Endothelial cell of umbilical vein (primary cell): ENCODE data around the gene MEF2C. TPM values are rescaled to one million over a fixed set of nuclear protein-coding genes. Genes with fewer than 3 reads are reported as not detected.

Source experiments
- BruUV-seq: library from RNA; stranded (reverse); fragments of 400-500 nt; replicated peaks from 2 replicates; lab custom pipeline; 2021; lab: Mats Ljungman, UMichigan
- CTCF ChIA-PET: fragments of 300-600, 350-600 bp; sonication (Branson Sonifier 250); formaldehyde crosslinking; loops from one replicate; lab custom pipeline; 2021; ENCODE audit warnings: antibody characterized with exemption, inconsistent platforms; lab: Charles Lee
- POLR2A ChIA-PET: fragments of 300-600, 350-600 bp; sonication (Branson Sonifier 250); formaldehyde crosslinking; loops from one replicate; lab custom pipeline; 2021; ENCODE audit warnings: antibody characterized with exemption, inconsistent platforms; lab: Charles Lee
- DNase-seq: peaks from one replicate; pipeline ENCODE4 v3.0.0-alpha.2; 2011; ENCODE audit warnings: low read depth, low spot score
- FAIRE-seq: peaks from 2 replicates; lab custom pipeline; 2011; peaks lifted over from hg19 to GRCh38; lab: Jason Lieb, UNC
- H2AFZ ChIP-seq: 2 replicates; pipeline ENCODE4 v1.6.0; 2012; ENCODE audit warnings: low read depth, low read length, control low read depth, inconsistent platforms
- H3K27ac ChIP-seq: 2 replicates; pipeline ENCODE4 v1.5.1; 2011; ENCODE audit warnings: low read depth, mild to moderate bottlenecking, control low read depth, low read length, moderate library complexity; ENCODE audit not compliant: insufficient read depth
- H3K27me3 ChIP-seq, 2 experiments: 2 replicates each; pipeline versions ENCODE4 v1.6.0 to v1.6.1; 2011; ENCODE audit warnings: low read length in 2 of 2, mixed read lengths in 1 of 2; ENCODE audit not compliant: control insufficient read depth in 2 of 2, insufficient read depth in 2 of 2
- H3K36me3 ChIP-seq, 2 experiments: 2 replicates in 1 of 2; 3 replicates in 1 of 2; pipeline ENCODE4 v1.5.1; 2011; ENCODE audit warnings: low read length in 2 of 2, mild to moderate bottlenecking in 1 of 2, moderate library complexity in 1 of 2; ENCODE audit not compliant: control insufficient read depth in 2 of 2, insufficient read depth in 2 of 2; ENCODE audit errors: extremely low read depth in 1 of 2
- H3K4me1 ChIP-seq: 3 replicates; pipeline ENCODE4 v1.5.1; 2011; ENCODE audit warnings: mild to moderate bottlenecking, low read length; ENCODE audit not compliant: control insufficient read depth, insufficient read depth; ENCODE audit errors: extremely low read depth
- H3K4me2 ChIP-seq: 2 replicates; pipeline ENCODE4 v1.6.1; 2011; ENCODE audit warnings: low read length, control low read depth, mixed read lengths; ENCODE audit not compliant: insufficient read depth
- H3K4me3 ChIP-seq, 3 experiments: fragments of 200-600 bp in 1 of 3; sonication (generic), shearing (Covaris generic) in 1 of 3; replicated peaks in 1 of 3; 2 replicates each; pipeline ENCODE4 v1.5.1; 2011 to 2016; ENCODE audit warnings: control low read depth in 3 of 3, low read length in 3 of 3, mild to moderate bottlenecking in 2 of 3, inconsistent platforms in 1 of 3, low read depth in 1 of 3, moderate library complexity in 1 of 3; ENCODE audit not compliant: insufficient read depth in 1 of 3
- H3K79me2 ChIP-seq: 2 replicates; pipeline ENCODE4 v1.6.0; 2012; ENCODE audit warnings: low read length, inconsistent platforms; ENCODE audit not compliant: control insufficient read depth, insufficient read depth
- H3K9ac ChIP-seq: replicated peaks from 2 replicates; pipeline ENCODE3; 2011; ENCODE audit warnings: low read length, control low read depth; ENCODE audit not compliant: insufficient read depth; ENCODE audit errors: extremely low read depth
- H3K9me1 ChIP-seq: replicated peaks from 3 replicates; pipeline ENCODE4 v1.6.0; 2011; ENCODE audit warnings: mild to moderate bottlenecking, low read length; ENCODE audit not compliant: control insufficient read depth, insufficient read depth; ENCODE audit errors: extremely low read depth
- H3K9me3 ChIP-seq: replicated peaks from 2 replicates; pipeline ENCODE4 v1.5.1; 2012; ENCODE audit warnings: low read length, inconsistent platforms; ENCODE audit not compliant: control insufficient read depth, insufficient read depth
- H4K20me1 ChIP-seq: replicated peaks from 2 replicates; pipeline ENCODE3; 2011; ENCODE audit warnings: mild to moderate bottlenecking, low read length; ENCODE audit not compliant: control insufficient read depth, insufficient read depth; ENCODE audit errors: extremely low read depth
- EZH2 ChIP-seq: IDR thresholded peaks from 2 replicates; pipeline ENCODE4 v1.6.1; 2012; ENCODE audit warnings: borderline replicate concordance, low read depth, mild to moderate bottlenecking, moderate library complexity, low read length, inconsistent platforms; ENCODE audit not compliant: severe bottlenecking
- FOS ChIP-seq: IDR thresholded peaks from 2 replicates; pipeline ENCODE4 v1.6.1; 2011; ENCODE audit warnings: mild to moderate bottlenecking, low read length, moderate library complexity, borderline replicate concordance; ENCODE audit not compliant: insufficient read depth
- GATA2 ChIP-seq: IDR thresholded peaks from 2 replicates; pipeline ENCODE4 v1.7.0; 2011; ENCODE audit warnings: low read depth, mild to moderate bottlenecking, moderate library complexity, mixed read lengths, low read length; ENCODE audit not compliant: insufficient read length, insufficient read depth
- JUN ChIP-seq: IDR thresholded peaks from 2 replicates; pipeline ENCODE4 v1.6.1; 2011; ENCODE audit warnings: borderline replicate concordance, low read depth; ENCODE audit not compliant: insufficient read length, insufficient read depth
- MYC ChIP-seq: IDR thresholded peaks from one replicate; pipeline ENCODE4 v1.6.1; 2011; ENCODE audit warnings: mild to moderate bottlenecking, low read depth, low read length
- POLR2A ChIP-seq: IDR thresholded peaks from 2 replicates; pipeline ENCODE4 v1.6.1; 2012; ENCODE audit warnings: low read depth, mild to moderate bottlenecking, control low read depth, low read length
- POLR2AphosphoS5 ChIP-seq: IDR thresholded peaks from 2 replicates; pipeline ENCODE4 v1.6.1; 2012; ENCODE audit warnings: low read depth, mild to moderate bottlenecking, control low read depth, low read length, moderate library complexity; ENCODE audit not compliant: insufficient read depth
- dilution Hi-C: fragments of 300-500 bp; cut with MboI; formaldehyde crosslinking; loops from one replicate; pipeline ENCODE4 v1.15.0; 2019; ENCODE audit warnings: low sequenced_read_pairs; ENCODE audit not compliant: extremely low pct_ligation_motif_present
- intact Hi-C: fragments of 100-400 bp; cut with micrococcal nuclease; formaldehyde crosslinking; loops from one replicate; pipeline ENCODE4 v1.10.0; 2022
- polyA plus RNA-seq, 4 experiments: library from polyadenylated mRNA; depleted of rRNA in 3 of 4; stranded (reverse) in 3 of 4; unstranded in 1 of 4; fragments of >200 nt; gene quantifications; 2 replicates each; pipeline versions ENCODE4 v1.2.1 to v1.2.3, GENCODE V29; 2011 to 2012; ENCODE audit warnings: missing spikeins in 1 of 4
- total RNA-seq: library from RNA; stranded (reverse); gene quantifications from 2 replicates; pipeline ENCODE4 v1.2.3, GENCODE V29; 2021
- TF ChIP-seq, protein P1 (sequence below): IDR thresholded peaks from 2 replicates; pipeline ENCODE4 v1.6.1; 2011; ENCODE audit not compliant: insufficient read depth, insufficient read length
- TF ChIP-seq, protein P2 (sequence below), 2 donors: IDR thresholded peaks; 1 replicate in 1 of 2; 2 replicates in 1 of 2; pipeline ENCODE4 v1.5.1; 2011; ENCODE audit warnings: low read length in 2 of 2, mild to moderate bottlenecking in 2 of 2, moderate library complexity in 2 of 2, control low read depth in 1 of 2, inconsistent platforms in 1 of 2, low read depth in 1 of 2; ENCODE audit not compliant: insufficient read depth in 1 of 2; ENCODE audit errors: extremely low read depth in 1 of 2

MEF2C gene
- total and polyA plus RNA-seq, 2 donors (not counting 3 experiments of a cell fraction or from before 2014, with no cell fraction given) = 21.2 to 67.7 TPM

DNA sequence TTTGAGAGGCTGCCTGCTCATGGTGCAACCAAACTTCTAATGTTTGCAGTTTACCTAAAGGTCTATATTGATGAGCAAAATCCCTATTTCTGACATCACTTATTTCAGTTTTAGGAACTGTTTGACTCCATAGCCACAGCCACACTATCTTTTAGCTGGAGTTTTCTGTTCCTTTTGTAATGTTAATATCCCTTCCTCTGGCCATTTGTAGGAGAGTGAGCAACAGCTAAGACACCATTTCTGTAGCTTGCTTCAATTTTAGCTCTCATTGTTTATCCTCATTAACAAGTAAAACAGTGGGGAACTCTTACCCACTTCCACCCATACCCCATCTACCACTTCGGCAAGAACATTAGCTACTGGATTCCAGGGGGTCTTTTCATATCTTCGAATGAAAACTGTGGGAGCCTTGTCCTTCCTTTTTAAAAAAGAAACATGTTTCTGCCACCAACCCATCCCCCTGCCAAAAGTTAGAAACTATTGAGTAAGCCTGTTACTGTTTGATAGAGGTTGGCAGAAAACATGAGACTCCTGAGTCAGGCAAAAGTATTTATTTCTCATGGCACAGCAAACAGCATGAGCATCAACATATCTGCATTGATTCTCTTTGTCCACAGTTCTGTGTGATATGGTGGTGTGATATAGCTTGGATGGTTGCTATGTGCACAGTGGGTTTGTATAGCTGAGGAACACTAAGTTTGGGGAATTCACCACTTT is 174.1 kb downstream of the MEF2C start:
- Histone ChIP-seq H3K9ac (no peak overlapping the region), H3K9me1 (no peaks in the 10 kb centered on the region), H3K36me3 (no peaks in the 10 kb centered on the region), H2AFZ (no peak overlapping the region), H3K4me2 (no peak overlapping the region), H3K9me3 (no peaks in the 10 kb centered on the region), H3K4me1 (no peaks in the 10 kb centered on the region), H3K27ac (no peak overlapping the region), H3K4me3 (no peak overlapping the region), H4K20me1 (no peaks in the 10 kb centered on the region), H3K27me3 (peaks cover 10% of the 10 kb centered on the region in 2 experiments), H3K79me2 (no peaks in the 10 kb centered on the region)
- ChIA-PET CTCF (interaction anchor here (1.0 to 4.4 kb wide), 5 partner anchors 12 to 928 kb away, joined by 3 to 15 read pairs (median 5); no protein-coding TSS in a partner anchor), POLR2A (no interaction called here)
- FAIRE-seq (no peak), DNase-seq (no peak)
- TF ChIP-seq FOS (no peak), EZH2 (no peak), MYC (no peak), POLR2AphosphoS5 (no peak), GATA2 (no peak), JUN (no peak), POLR2A (no peak)
- TF ChIP-seq, protein P1, sequence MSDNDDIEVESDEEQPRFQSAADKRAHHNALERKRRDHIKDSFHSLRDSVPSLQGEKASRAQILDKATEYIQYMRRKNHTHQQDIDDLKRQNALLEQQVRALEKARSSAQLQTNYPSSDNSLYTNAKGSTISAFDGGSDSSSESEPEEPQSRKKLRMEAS = no peak
- TF ChIP-seq, protein P2, sequence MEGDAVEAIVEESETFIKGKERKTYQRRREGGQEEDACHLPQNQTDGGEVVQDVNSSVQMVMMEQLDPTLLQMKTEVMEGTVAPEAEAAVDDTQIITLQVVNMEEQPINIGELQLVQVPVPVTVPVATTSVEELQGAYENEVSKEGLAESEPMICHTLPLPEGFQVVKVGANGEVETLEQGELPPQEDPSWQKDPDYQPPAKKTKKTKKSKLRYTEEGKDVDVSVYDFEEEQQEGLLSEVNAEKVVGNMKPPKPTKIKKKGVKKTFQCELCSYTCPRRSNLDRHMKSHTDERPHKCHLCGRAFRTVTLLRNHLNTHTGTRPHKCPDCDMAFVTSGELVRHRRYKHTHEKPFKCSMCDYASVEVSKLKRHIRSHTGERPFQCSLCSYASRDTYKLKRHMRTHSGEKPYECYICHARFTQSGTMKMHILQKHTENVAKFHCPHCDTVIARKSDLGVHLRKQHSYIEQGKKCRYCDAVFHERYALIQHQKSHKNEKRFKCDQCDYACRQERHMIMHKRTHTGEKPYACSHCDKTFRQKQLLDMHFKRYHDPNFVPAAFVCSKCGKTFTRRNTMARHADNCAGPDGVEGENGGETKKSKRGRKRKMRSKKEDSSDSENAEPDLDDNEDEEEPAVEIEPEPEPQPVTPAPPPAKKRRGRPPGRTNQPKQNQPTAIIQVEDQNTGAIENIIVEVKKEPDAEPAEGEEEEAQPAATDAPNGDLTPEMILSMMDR (IDR thresholded peaks at IDR 0.05; ENCODE audit: extremely low read depth in 1 of 2, insufficient read depth in 1 of 2, low read depth in 1 of 2, low read length in 2 of 2) = no peak
- intact Hi-C loops = no loop called here
- dilution Hi-C loops = no loop called here
- no TSS peak for BruUV-seq
